Measurements from ENCODE around the gene LTBP4. TPM values are rescaled to one million over a fixed set of nuclear protein-coding genes. Genes with fewer than 3 reads are reported as not detected.
"Not testable (repeated sequence)": the region's sequence is repeated elsewhere in the genome, so short reads cannot be mapped to it uniquely, and the experiment has no call there.

LTBP4 gene
- polyA plus RNA-seq, 1 donor: 239 TPM

DNA sequence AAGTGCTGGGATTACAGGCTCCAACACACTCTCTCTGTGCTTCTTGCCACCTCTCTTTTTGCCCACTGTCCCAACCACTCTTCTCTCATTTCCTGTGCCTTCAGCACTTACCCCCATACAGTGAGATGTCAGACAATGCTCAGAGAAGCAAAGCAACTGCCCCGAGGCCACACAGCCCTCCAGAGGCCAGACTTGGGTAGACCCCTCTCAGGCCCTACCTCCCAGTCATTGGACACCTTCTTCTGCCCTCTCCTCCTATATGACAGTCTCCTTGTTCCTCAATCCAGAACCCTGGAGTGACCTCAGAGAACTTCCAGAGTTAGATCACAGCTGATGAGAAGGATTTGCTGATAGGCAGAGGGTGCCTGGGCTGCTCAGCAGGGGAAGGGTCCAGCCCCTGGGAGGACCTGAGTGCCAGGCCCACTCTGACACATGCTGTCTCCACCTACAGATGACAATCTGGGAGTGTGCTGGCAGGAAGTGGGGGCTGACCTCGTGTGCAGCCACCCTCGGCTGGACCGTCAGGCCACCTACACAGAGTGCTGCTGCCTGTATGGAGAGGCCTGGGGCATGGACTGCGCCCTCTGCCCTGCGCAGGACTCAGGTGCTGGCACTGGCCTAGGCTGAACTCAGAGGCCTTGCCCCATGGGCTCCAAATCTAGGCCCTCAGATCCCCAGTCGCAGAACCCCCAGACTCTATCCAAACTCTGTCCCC lies 24.4 kb downstream of the LTBP4 start:
- DNase-seq (ENCODE audit: low read depth): no peak

DNA sequence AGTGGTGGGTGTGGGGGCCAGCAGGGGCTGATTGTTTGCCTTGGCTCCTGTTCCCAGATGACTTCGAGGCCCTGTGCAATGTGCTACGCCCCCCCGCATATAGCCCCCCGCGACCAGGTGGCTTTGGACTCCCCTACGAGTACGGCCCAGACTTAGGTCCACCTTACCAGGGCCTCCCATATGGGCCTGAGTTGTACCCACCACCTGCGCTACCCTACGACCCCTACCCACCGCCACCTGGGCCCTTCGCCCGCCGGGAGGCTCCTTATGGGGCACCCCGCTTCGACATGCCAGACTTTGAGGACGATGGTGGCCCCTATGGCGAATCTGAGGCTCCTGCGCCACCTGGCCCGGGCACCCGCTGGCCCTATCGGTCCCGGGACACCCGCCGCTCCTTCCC lies 25.7 kb downstream of the LTBP4 start:
- no peak for DNase-seq (ENCODE audit: low read depth)

DNA sequence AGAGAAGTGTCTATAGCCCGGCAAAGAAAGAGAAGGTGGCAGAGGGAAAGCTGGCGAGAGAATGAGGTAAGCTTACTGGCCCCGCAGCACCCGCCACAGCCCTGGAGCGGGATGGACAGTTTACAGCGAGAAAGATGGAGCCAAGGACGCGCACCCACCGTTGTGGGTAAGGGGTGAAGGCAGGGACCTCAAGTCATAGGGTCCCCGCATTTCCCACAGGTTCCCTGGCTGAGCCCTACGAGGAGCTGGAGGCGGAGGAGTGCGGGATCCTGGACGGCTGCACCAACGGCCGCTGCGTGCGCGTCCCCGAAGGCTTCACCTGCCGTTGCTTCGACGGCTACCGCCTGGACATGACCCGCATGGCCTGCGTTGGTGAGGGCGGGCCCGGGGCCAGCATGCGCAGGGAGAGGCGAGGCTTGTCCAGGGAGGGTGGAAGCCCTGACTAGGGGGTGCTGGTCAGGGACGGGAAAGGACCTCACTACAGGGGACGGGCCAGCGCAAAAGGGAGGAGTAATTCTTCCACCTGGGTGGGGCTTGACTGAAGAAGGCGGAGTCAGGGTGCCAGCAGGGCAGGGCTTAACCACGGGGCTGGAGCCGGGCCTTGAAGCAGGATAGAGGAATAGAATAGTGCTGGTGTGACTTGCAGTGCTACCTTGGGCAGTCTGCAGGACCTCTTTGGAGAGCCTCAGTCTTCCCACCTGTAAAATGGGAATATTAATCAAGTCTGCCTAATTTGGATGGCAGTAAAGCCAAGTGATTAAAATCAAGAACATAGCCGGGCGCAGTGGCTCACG lies 26.5 kb downstream of the LTBP4 start:
- no peak for DNase-seq (ENCODE audit: low read depth)

DNA sequence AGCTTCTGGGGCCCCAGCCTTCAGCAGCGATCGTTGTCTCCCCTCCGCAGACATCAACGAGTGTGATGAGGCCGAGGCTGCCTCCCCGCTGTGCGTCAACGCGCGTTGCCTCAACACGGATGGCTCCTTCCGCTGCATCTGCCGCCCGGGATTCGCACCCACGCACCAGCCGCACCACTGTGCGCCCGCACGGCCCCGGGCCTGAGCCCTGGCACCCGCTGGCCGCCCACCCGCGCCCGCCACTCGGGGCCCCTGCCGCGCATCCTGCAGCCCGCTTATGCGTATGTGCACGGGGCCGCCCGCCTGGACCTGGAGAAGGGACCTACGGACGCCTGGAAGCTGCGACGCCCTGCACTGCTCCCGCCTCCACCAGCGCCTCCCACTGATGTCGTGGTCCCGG lies 28.2 kb downstream of the LTBP4 start:
- DNase-seq (ENCODE audit: low read depth): no peak

DNA sequence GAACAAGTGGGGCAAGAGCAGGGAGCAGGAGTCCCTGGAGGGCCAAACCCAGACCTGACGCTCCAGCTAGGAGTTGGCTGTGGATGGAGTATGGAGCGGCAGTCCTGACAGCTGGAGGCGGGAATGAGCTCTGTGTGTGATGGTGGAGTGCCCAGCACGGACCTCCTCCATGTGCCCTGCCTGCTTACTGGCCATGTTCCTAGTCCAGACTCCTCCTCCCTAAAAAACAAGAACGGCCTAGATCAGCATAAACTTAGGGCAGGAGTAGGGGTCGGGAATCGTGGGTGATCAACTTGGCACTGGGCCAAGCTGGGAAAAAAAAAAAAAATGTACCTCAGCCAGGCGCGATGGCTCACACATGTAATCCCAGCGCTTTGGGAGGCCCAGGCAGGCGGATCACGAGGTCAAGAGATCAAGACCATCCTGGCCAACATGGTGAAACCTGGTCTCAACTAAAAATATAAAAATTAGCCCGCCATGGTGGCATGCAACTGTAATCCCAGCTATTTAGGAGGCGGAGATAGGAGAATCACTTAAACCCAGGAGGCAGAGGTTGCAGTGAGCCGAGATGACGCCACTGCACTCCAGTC lies 29.5 kb downstream of the LTBP4 start:
- no peak for DNase-seq (ENCODE audit: low read depth)

DNA sequence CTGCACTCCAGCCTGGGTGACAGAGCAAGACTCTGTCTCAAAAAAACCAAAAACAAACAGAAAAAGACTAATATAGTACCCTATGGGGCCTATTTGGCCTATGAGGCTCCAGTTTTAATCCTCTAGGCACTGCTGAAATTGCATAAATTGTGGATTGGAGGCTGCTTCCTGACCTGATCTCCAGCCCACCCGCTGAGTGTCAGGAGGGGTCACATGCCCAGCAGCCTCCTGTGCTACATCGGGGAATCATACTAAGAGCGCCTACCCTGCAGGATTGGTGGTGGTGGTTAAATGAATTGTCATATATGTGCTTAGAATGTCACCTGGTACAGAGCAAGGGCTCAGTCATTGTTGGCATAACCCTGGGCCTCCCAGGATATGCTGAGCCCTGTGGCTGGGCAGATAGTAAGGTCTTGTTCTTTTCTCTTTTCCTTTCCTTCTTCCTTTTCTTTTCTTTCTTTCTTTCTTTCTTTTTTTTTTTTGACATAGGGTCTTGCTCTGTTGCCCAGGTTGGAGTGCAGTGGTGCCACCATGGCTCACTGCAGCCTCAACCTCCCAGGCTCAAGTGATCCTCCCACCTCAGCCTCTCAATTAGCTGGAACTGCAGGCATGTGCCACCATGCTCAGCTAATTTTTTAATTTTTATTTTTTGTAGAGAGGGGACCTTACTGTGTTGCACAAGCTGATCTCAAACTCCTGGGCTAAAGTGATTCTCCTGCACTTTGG lies 31.3 kb downstream of the LTBP4 start:
- DNase-seq (ENCODE audit: low read depth): no peak

DNA sequence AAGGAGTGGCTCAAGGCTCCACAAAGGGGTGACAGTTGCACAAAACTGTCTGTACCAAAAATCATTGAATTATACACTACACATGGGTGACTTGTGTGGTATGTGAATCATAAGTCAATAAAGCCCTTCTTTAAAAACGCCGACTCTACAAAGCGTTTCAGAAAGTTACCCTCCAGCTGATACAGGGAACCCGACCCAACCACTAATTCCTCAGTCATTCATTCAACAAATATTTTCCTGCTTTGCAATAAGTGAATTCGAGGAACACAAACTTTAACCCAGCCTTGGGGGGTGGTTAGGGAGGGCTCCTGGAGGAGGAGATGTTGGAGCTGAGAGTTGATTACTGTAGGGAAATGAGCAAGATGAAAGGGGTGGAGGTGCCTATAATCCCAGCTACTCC lies 32.0 kb downstream of the LTBP4 start:
- DNase-seq (ENCODE audit: low read depth): no peak

DNA sequence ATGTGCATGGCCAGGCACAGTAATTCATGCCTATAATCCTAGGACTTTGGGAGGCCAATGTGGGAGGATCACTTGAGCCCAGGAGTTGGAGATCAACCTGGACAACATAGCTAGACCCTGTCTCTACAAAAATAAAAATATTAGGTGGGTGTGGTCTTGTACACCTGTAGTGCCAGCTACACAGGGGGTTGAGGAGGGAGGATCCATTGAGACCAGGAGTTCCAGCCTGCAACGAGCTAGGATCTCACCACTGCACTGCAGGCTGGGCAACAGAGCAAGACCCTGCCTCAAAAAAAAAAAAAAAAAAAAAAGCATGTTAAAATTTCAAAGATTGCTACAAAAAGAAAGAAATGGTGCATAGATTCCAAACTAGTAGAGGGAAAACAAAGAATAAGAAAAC lies 37.2 kb downstream of the LTBP4 start:
- no peak for DNase-seq (ENCODE audit: low read depth)

DNA sequence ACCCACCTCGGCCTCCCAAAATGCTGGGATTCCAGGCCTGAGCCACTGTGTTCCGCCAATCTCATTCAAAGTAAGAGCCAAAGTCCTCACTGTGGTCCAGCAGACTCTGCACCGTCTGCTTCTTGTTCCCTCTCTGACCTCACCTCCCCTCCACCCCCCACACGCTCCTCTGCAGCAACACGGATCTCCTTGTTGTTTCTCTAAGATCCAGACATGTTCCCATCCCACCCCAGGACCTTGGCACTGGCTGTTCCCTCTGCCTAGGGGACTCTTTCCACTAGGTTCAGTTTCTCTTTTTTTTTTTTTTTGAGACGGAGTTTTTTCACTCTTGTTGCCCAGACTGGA lies 38.4 kb downstream of the LTBP4 start:
- DNase-seq (ENCODE audit: low read depth): no peak

DNA sequence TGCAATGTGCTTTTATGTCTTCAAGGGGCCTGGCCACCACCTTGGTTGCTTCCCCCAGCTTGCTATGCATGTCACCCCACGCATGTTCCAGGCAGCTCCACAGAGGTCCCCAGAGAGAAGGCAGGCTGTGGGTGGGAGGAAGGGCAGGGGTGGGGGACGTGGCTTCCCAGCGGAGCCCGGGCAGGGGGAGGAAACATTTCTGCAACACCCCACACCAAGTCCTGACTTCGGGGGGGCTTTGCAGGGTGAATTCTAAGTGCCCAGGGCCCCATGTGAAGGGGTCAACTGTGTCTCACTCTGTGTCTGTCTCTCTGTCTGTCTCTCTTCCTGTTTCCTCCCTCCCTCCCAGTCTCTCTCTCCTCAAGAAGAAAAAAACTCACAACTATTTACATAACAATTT lies 39.6 kb downstream of the LTBP4 start:
- DNase-seq (ENCODE audit: low read depth): no peak

DNA sequence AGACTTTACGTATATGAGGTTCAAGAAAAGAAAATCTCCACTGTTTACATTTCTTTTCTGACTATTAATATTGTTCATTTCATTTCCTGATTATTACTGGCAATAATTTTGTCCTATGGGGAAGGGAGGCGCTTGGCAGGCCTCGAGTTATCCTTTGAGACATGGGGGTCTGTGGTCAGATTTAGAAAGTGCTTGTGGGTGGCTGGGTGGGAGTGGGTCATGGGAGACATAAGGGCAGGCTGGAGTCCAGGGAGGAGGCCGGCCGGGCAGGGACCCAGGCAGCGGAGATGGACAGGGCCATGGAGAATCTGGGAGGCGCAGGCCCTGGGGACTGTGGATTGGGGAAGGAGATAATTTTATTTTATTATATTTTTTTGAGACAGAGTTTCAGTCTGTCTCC lies 40.1 kb downstream of the LTBP4 start:
- no peak for DNase-seq (ENCODE audit: low read depth)

DNA sequence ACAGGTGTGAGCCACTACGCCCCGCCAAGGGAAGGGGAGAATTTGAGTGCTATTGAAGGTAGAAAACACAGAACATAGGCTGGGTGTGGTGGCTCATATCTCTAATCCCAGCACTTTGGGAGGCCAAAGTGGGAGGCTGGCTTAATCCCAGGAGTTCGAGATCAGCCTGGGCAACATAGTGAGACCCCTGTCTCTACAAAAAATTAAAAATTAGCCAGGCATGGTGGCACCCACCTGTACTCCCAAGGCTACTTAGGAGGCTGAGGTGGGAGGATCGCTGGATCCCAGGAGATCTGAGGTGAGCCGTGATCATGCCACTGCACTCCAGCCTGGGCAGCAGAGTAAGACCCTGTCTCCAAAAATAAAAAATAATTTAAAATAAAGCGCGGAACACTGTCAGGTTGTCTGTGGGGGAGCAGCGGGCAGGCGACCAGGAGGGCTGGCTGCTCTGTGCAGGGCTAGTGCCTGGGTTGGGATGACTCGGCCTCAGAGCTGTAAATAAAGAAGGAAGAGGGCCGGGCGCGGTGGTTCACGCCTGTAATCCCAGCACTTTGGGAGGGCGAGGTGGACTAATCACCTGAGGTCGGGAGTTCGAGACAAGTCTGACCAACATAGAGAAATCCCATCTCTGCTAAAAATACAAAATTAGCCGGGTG lies 41.0 kb downstream of the LTBP4 start:
- DNase-seq (ENCODE audit: low read depth): no peak

DNA sequence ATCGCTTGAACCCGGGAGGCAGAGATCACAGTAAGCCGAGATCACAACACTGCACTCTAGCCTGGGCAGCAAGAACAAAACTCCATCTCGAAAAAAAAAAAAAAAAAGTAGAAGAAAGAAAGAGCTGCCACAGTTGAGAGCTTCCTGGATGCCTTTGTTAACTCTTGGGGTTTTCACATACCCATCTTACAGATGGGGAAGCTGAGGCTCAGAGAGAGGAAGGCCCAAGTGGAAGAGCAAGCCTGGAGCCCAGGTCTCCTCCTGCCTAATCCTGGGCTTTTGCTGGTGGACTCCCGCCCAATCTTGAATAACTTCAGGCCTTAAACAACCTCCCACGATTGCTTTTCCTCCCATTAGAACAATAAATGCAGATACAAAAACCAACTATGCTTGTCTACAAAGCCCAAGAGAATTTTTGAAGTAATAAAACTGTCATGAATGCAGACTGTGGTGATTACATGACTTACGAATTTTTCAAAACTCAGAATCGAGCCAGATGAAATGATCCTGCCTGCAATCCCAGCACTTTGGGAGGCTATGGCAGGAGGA lies 41.7 kb downstream of the LTBP4 start:
- no peak for DNase-seq (ENCODE audit: low read depth)

DNA sequence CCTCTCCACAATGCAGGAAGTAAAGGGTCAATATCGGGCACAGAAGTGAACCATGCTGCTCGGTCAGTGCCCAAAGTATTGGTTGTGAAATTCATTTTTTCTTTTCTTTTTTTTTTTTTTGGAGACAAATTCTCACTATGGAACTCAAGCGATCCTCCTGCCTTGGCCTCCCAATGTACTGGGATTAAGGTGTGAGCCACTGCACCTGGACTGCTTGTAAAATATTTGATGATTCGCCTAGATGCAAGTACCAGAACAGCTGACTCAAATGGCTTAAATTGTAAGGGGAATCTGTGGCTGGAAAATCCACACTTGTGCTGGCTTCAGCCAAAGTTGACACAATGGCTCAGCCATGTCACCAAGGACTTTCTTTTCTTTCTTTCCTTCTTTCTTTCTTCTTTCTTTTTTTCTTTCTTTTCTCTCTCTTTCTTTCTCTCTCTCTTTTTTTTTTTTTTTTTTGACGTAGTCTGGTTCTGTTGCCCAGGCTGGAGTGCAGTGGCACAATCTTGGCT lies 45.6 kb downstream of the LTBP4 start:
- DNase-seq (ENCODE audit: low read depth): no peak

DNA sequence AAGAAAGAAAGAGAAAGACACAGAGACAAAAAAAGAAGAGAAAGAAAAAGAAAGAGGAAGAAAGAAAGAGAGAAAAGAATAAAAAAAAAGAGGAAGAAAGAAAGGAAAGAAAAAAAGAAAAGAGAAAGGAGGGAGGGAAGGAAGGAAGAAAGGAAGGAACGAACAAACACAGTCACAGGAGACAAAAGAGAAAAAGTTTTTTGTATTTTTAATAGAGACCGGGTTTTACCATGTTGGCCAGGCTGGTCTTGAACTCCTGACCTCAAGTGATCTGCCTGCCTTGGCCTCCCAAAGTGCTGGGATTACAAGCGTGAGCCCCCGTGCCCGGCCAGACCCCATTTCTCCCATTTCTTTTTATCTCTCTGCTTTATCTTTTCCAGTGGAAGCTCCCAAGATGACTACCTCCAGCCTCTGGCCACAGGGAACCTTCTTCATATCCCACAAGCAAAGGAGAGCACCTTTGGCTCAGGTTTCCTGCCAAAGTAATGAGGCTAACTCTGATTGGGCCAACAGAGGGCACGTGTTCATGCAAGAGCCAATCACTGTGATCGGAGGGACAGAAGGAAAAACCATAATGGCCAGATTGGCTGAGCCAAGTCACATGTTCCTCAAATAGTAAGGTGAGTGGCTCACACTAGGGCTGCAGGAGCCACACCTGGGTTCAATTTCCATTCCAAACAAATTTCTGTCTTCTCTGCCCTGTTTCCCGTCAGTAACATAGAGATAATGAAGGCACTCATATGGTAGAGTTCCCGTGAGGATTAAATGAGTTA lies 48.9 kb downstream of the LTBP4 start:
- DNase-seq (ENCODE audit: low read depth): not testable (repeated sequence)

DNA sequence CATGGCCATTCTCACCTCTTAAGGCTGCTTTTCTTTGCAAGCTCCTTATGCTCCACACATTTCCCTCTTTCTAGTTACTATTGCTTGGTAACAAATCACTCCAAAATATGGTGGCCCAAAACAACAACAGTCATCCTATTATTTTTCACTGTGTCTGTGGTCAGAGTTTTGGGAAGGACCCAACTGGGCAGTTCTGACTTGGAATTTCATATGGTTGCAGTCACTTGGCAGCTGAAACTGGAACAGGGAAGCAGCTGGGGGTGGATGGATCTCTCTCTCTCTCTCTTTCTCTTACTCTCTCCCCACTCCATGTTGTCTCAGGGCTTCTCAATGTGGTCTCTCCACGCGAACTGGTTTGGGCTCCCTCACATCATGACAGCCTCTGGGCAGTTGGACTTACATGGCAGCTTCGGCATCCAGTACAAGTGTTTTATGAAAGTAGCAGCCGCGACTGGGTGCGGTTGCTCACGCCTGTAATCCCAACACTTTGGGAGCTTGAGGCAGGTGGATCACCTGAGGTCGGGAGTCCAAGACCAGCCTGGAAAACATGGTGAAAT lies 49.7 kb downstream of the LTBP4 start:
- DNase-seq (ENCODE audit: low read depth): no peak

DNA sequence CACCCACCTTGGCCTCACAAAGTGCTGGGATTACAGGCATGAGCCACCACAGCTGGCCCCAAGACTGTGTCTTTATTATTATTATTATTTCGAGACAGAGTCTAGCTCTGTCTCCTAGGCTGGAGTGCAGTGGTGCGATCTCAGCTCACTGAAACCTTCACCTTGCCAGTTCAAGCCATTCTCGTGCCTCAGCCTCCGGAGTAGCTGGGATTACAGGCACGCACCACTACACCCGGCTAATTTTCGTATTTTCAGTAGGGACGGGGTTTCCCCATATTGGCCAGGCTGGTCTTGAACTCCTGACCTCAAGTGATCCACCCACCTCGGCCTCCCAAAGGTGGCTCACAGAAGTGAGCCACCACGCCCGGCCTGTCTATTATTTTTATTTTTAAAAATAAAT lies 51.1 kb downstream of the LTBP4 start:
- DNase-seq (ENCODE audit: low read depth): not testable (repeated sequence)

DNA sequence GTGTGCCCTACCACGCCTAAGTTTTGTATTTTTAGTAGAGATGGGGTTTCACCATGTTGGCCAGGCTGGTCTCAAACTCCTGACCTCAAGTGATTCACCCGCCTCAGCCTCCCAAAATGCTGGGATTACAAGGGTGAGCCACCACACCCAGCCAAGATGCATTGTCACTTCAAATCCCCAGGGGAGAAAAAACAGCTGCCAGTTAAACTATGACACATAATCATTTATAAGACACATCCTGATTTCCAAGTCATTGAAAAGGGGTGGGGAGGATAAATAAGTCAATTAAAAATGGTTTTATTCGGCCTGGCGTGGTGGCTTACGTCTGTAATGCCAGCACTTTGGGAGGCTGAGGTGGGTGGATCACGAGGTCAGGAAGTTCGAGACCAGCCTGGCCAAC lies 54.5 kb downstream of the LTBP4 start:
- DNase-seq (ENCODE audit: low read depth): not testable (repeated sequence)

DNA sequence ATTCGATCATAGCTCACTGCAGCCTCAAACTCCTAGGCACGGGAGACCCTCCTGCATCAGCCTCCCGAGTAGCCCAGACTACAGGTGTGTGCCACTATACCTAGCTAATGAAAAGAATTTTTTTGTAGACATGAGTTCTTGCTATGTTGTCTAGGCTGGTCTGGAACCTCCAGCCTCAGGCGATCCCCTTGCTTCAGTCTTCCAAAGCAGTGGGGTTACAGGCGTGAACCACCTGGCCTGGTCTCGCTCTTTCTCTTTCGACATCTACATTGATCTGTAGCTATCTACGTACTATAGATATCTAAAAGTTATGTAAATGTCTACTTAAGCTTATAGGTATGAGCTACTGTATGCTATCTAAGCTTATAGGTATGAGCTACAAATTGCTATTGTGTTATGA lies 56.9 kb downstream of the LTBP4 start:
- no peak for DNase-seq (ENCODE audit: low read depth)

DNA sequence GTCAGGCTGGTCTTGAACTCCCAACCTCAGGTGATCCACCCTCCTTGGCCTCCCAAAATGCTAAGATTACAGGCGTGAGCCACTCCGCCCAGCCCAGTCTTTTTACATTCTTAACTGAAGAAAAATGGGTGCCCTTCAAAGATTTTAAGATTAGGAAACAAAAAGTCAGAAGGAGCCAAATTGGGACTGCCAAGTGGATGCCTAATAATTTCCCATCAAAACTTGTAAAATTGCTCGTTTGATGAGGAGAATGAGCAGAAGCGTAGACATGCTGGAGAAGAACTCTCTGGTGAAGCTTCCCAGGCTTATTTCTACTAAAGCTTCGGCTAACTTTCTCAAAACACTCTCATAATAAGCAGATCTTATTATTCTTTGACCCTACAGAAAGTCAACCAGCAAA lies 57.9 kb downstream of the LTBP4 start:
- DNase-seq (ENCODE audit: low read depth): no peak

All from forelimb muscle (tissue), 1 donor.